ENCODE data around the gene ENPP3. TPM values are rescaled to one million over a fixed set of nuclear protein-coding genes. Genes with fewer than 3 reads are reported as not detected.

The ENPP3 gene
- total and polyA plus RNA-seq, 2 experiments from 2014 or later, result not detected

- TF ChIP-seq, protein P1, sequence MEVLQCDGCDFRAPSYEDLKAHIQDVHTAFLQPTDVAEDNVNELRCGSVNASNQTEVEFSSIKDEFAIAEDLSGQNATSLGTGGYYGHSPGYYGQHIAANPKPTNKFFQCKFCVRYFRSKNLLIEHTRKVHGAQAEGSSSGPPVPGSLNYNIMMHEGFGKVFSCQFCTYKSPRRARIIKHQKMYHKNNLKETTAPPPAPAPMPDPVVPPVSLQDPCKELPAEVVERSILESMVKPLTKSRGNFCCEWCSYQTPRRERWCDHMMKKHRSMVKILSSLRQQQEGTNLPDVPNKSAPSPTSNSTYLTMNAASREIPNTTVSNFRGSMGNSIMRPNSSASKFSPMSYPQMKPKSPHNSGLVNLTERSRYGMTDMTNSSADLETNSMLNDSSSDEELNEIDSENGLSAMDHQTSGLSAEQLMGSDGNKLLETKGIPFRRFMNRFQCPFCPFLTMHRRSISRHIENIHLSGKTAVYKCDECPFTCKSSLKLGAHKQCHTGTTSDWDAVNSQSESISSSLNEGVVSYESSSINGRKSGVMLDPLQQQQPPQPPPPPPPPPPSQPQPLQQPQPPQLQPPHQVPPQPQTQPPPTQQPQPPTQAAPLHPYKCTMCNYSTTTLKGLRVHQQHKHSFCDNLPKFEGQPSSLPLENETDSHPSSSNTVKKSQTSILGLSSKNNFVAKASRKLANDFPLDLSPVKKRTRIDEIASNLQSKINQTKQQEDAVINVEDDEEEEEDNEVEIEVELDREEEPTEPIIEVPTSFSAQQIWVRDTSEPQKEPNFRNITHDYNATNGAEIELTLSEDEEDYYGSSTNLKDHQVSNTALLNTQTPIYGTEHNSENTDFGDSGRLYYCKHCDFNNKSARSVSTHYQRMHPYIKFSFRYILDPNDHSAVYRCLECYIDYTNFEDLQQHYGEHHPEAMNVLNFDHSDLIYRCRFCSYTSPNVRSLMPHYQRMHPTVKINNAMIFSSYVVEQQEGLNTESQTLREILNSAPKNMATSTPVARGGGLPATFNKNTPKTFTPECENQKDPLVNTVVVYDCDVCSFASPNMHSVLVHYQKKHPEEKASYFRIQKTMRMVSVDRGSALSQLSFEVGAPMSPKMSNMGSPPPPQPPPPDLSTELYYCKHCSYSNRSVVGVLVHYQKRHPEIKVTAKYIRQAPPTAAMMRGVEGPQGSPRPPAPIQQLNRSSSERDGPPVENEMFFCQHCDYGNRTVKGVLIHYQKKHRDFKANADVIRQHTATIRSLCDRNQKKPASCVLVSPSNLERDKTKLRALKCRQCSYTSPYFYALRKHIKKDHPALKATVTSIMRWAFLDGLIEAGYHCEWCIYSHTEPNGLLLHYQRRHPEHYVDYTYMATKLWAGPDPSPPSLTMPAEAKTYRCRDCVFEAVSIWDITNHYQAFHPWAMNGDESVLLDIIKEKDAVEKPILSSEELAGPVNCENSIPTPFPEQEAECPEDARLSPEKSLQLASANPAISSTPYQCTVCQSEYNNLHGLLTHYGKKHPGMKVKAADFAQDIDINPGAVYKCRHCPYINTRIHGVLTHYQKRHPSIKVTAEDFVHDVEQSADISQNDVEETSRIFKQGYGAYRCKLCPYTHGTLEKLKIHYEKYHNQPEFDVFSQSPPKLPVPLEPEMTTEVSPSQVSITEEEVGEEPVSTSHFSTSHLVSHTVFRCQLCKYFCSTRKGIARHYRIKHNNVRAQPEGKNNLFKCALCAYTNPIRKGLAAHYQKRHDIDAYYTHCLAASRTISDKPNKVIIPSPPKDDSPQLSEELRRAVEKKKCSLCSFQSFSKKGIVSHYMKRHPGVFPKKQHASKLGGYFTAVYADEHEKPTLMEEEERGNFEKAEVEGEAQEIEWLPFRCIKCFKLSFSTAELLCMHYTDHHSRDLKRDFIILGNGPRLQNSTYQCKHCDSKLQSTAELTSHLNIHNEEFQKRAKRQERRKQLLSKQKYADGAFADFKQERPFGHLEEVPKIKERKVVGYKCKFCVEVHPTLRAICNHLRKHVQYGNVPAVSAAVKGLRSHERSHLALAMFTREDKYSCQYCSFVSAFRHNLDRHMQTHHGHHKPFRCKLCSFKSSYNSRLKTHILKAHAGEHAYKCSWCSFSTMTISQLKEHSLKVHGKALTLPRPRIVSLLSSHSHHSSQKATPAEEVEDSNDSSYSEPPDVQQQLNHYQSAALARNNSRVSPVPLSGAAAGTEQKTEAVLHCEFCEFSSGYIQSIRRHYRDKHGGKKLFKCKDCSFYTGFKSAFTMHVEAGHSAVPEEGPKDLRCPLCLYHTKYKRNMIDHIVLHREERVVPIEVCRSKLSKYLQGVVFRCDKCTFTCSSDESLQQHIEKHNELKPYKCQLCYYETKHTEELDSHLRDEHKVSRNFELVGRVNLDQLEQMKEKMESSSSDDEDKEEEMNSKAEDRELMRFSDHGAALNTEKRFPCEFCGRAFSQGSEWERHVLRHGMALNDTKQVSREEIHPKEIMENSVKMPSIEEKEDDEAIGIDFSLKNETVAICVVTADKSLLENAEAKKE (CRISPR knock-in tag; IDR thresholded peaks at IDR 0.05), result no peak
- no peak for TF ChIP-seq ETS1 (IDR thresholded peaks at IDR 0.05)
- TF ChIP-seq CTCF (conservative IDR thresholded peaks at IDR 0.05; ENCODE audit: low read depth in 2 of 2), result no peak
- TF ChIP-seq ZNF114 (CRISPR knock-in tag; IDR thresholded peaks at IDR 0.05), result no peak
Observed at GRCh38 chr6:131656667-131657066, 19.6 kb downstream of the ENPP3 start (continued).

GRCh38 chr6:131657222-131657621, 20.1 kb downstream of the ENPP3 start:
- Histone ChIP-seq H3K79me2 (replicated peaks; ENCODE audit: insufficient read depth) (no peaks in the 10 kb centered on the region), H4K20me1 (replicated peaks; ENCODE audit: insufficient read depth) (no peaks in the 10 kb centered on the region), H3K4me3 (no peak overlapping the region), H3K4me2 (no peak overlapping the region), H3K4me1 (ENCODE audit: insufficient read depth) (no peaks in the 10 kb centered on the region), H3K27ac (ENCODE audit: low read depth) (no peak overlapping the region), H3K9me2 (ENCODE audit: insufficient read depth) (0 out of 2 replicates have a peak, but pooled peaks cover 2% of the 10 kb centered on the region), H3F3A (replicated peaks; ENCODE audit: low read depth) (no peaks in the 10 kb centered on the region), H3K36me3 (ENCODE audit: insufficient read depth) (no peaks in the 10 kb centered on the region), H2AFZ (no peak overlapping the region), H3K27me3 (ENCODE audit: insufficient read depth) (no peaks in the 10 kb centered on the region)
- no peak for ATAC-seq
- Mint-ChIP-seq H3K27me3 (ENCODE audit: insufficient read depth, low read depth, poor library complexity) (peaks cover 3% of the 10 kb centered on the region), H3K36me3 (ENCODE audit: low read depth) (no peaks in the 10 kb centered on the region), H3K27ac (no peak overlapping the region), H3K4me3 (no peak overlapping the region), H3K9me3 (no peaks in the 10 kb centered on the region), H3K4me1 (no peaks in the 10 kb centered on the region)
- DNase-seq (ENCODE audit: low spot score), result no peak
- TF ChIP-seq, protein P1 (CRISPR knock-in tag; IDR thresholded peaks at IDR 0.05), result no peak
- TF ChIP-seq EZH2 (IDR thresholded peaks at IDR 0.05; ENCODE audit: low read depth, unreplicated experiment) (no peak), POLR2AphosphoS5 (IDR thresholded peaks at IDR 0.05; ENCODE audit: low read depth) (no peak), CREB1 (CRISPR knock-in tag; IDR thresholded peaks at IDR 0.05; ENCODE audit: low read depth) (no peak)
